Natural killer cell (primary cell): ENCODE measurements around the gene LAGE3. TPM values are rescaled to one million over a fixed set of nuclear protein-coding genes. Genes with fewer than 3 reads are reported as not detected.
A peak's percentile ranks its signal among the peaks of the same experiment; 100 is the strongest.

ENCODE experiments used
- ATAC-seq, 3 donors: fragments of 150-1000 bp in 2 of 3; fragments of 200-7000 bp in 1 of 3; cut with Tn5 transposase; 1 replicate in 1 of 3; 2 replicates in 2 of 3; pipeline ENCODE4 v1.10.0; 2021; ENCODE audit warnings: mild to moderate bottlenecking in 2 of 3, moderate library complexity in 2 of 3
- DNase-seq, 2 donors: peaks; one replicate each; pipeline versions ENCODE4 v3.0.0 to v3.0.0-alpha.2; 2013 to 2021; ENCODE audit warnings: mixed read lengths in 1 of 2
- H3K27ac ChIP-seq: one replicate; pipeline ENCODE4 v1.5.1; 2013; ENCODE audit warnings: mild to moderate bottlenecking, low read length
- H3K27me3 ChIP-seq: one replicate; pipeline ENCODE4 v1.6.1; 2013; ENCODE audit warnings: low read length; ENCODE audit not compliant: control insufficient read depth, insufficient read depth
- H3K36me3 ChIP-seq: one replicate; pipeline ENCODE4 v1.6.1; 2013; ENCODE audit warnings: low read length; ENCODE audit not compliant: control insufficient read depth, insufficient read depth
- H3K4me1 ChIP-seq: one replicate; pipeline ENCODE4 v1.6.1; 2013; ENCODE audit warnings: low read length; ENCODE audit not compliant: control insufficient read depth, insufficient read depth
- H3K4me3 ChIP-seq: one replicate; pipeline ENCODE4 v1.5.1; 2013; ENCODE audit warnings: low read length
- H3K9me3 ChIP-seq: one replicate; pipeline ENCODE4 v1.6.1; 2013; ENCODE audit warnings: low read length; ENCODE audit not compliant: control insufficient read depth, insufficient read depth
- H3K27ac Mint-ChIP-seq, 2 donors: one replicate each; pipeline ENCODE4 v1.8.0; 2022; ENCODE audit warnings: mild to moderate bottlenecking in 2 of 2, mixed read lengths in 2 of 2, moderate library complexity in 1 of 2
- H3K27me3 Mint-ChIP-seq, 2 donors: one replicate each; pipeline ENCODE4 v1.8.0; 2022; ENCODE audit warnings: low read depth in 2 of 2, mixed read lengths in 2 of 2
- H3K36me3 Mint-ChIP-seq: one replicate; pipeline ENCODE4 v1.8.0; 2022; ENCODE audit warnings: mixed read lengths
- H3K4me1 Mint-ChIP-seq, 2 donors: one replicate each; pipeline ENCODE4 v1.8.0; 2022; ENCODE audit warnings: mixed read lengths in 2 of 2
- H3K4me3 Mint-ChIP-seq: one replicate; pipeline ENCODE4 v1.8.0; 2022; ENCODE audit warnings: mild to moderate bottlenecking, moderate library complexity, mixed read lengths
- H3K9me3 Mint-ChIP-seq, 2 donors: one replicate each; pipeline ENCODE4 v1.8.0; 2022; ENCODE audit warnings: mixed read lengths in 2 of 2
- WGBS: methylation state at CpG from one replicate; pipeline ENCODE4 v1.1.7; 2013; ENCODE audit warnings: missing lambda C conversion rate; ENCODE audit not compliant: insufficient coverage; 5-methylcytosine and 5-hydroxymethylcytosine counted together
- intact Hi-C: fragments of 100-400 bp; cut with micrococcal nuclease; formaldehyde crosslinking; loops from one replicate; pipeline ENCODE4 v1.14.2; 2022
- total RNA-seq, 4 donors: library from RNA; stranded (reverse); fragments of 120-200 nt in 1 of 4; gene quantifications; one replicate each; pipeline versions ENCODE4 v1.2.3 to v1.2.4, GENCODE V29; 2013 to 2022
- TF ChIP-seq, protein P1 (sequence below): fragments of 200-600 bp; IDR thresholded peaks from one replicate; pipeline ENCODE4 v1.8.0; 2022; ENCODE audit warnings: antibody characterized with exemption

LAGE3 gene
- total RNA-seq, 3 donors from 2014 or later (not counting 1 experiment from before 2014, with no cell fraction given), result 10.8 to 12.5 (median 10.9) TPM

DNA sequence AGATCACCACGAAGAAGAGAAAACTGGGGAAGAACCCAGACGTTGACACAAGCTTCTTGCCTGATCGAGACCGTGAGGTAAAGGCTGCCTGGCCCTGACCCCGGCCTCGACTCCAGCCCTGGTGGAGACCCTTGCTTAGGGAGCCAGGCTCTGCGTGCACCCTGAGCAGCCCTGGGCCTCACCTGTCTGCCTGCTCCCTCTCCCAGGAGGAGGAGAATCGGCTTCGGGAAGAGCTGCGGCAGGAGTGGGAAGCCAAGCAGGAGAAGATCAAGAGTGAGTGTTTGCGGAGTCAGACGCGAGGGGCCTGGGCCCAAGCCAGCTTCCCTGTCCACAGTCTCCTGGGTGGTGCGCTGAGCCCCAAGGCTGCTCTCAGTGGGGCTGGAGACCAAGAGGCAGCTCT lies 30.6 kb downstream of the LAGE3 start:
- H3K4me3 ChIP-seq, result no peak overlapping the region
- no peak overlapping the region for H3K27ac ChIP-seq
- H3K27me3 ChIP-seq, result no peaks in the 10 kb centered on the region
- no peak for ATAC-seq
- TF ChIP-seq, protein P1, sequence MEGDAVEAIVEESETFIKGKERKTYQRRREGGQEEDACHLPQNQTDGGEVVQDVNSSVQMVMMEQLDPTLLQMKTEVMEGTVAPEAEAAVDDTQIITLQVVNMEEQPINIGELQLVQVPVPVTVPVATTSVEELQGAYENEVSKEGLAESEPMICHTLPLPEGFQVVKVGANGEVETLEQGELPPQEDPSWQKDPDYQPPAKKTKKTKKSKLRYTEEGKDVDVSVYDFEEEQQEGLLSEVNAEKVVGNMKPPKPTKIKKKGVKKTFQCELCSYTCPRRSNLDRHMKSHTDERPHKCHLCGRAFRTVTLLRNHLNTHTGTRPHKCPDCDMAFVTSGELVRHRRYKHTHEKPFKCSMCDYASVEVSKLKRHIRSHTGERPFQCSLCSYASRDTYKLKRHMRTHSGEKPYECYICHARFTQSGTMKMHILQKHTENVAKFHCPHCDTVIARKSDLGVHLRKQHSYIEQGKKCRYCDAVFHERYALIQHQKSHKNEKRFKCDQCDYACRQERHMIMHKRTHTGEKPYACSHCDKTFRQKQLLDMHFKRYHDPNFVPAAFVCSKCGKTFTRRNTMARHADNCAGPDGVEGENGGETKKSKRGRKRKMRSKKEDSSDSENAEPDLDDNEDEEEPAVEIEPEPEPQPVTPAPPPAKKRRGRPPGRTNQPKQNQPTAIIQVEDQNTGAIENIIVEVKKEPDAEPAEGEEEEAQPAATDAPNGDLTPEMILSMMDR, result no peak
- H3K4me1 ChIP-seq, result peaks cover 22% of the 10 kb centered on the region
- no peaks in the 10 kb centered on the region for H3K9me3 Mint-ChIP-seq
- intact Hi-C loops, result no loop called here
- no peaks in the 10 kb centered on the region for H3K9me3 ChIP-seq
- H3K4me1 Mint-ChIP-seq, result peaks cover 0 to 5% of the 10 kb centered on the region in 2 donors
- H3K4me3 Mint-ChIP-seq, result no peak overlapping the region
- 98% methylated on average over 14 of the region's 14 CpGs for WGBS
- no peak for DNase-seq
- no peaks in the 10 kb centered on the region for H3K27me3 Mint-ChIP-seq
- peaks cover 18% of the 10 kb centered on the region for H3K36me3 ChIP-seq
- H3K27ac Mint-ChIP-seq, result no peak overlapping the region
- H3K36me3 Mint-ChIP-seq, result no peaks in the 10 kb centered on the region

DNA sequence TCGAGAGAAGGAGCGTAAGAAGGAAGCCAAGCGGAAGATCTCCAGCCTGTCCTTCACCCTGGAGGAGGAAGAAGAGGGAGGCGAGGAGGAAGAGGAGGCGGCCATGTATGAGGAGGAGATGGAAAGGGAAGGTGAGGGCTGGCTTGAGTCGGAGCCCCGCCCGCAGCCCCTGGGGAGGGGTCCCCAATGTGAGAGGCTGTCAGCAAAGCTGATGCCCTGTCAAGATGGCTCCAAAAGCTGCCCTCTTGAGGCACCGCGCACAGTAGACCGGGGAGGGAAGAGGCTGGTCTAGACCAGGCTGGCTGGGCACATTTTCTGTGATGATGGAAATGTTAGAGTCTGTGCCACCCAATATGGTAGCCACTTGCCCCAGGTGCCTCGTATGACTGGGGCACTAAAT lies 32.7 kb downstream of the LAGE3 start:
- peaks cover 25% of the 10 kb centered on the region for H3K4me1 ChIP-seq
- H3K36me3 ChIP-seq, result peaks cover 25% of the 10 kb centered on the region
- no peak for DNase-seq
- 98% methylated on average over 12 of the region's 12 CpGs for WGBS
- no peaks in the 10 kb centered on the region for H3K27me3 Mint-ChIP-seq
- no peaks in the 10 kb centered on the region for H3K9me3 Mint-ChIP-seq
- TF ChIP-seq, protein P1, result no peak
- intact Hi-C loops, result no loop called here
- H3K4me1 Mint-ChIP-seq, result peaks cover 0 to 8% of the 10 kb centered on the region in 2 donors
- no peaks in the 10 kb centered on the region for H3K36me3 Mint-ChIP-seq
- no peaks in the 10 kb centered on the region for H3K27me3 ChIP-seq
- H3K27ac Mint-ChIP-seq, result peak overlapping the region in 1 of 2 donors; percentile 62
- H3K4me3 ChIP-seq, result no peak overlapping the region
- H3K27ac ChIP-seq, result no peak overlapping the region
- no peaks in the 10 kb centered on the region for H3K9me3 ChIP-seq
- no peak overlapping the region for H3K4me3 Mint-ChIP-seq
- no peak for ATAC-seq

DNA sequence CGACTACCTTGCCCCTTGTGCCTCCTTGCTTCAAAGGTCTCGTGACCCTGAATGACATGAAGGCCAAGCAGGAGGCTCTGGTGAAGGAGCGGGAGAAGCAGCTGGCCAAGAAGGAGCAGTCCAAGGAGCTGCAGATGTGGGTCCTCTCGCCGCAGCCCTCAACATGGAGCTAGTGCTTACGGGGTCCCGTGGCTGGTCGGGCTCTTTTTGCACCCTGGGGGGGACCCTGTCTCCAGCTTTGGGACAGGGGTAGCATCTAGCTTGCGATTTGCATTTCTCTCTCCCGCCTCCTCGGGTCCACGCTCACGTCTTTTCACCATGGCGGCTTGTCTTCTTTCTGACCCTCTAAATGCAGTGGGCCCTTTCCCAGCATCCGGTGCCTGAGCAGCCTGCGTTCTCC lies 33.3 kb downstream of the LAGE3 start:
- Histone ChIP-seq H3K9me3 (no peaks in the 10 kb centered on the region), H3K36me3 (peaks cover 27% of the 10 kb centered on the region), H3K27ac (no peak overlapping the region), H3K4me1 (peaks cover 25% of the 10 kb centered on the region), H3K27me3 (no peaks in the 10 kb centered on the region), H3K4me3 (no peak overlapping the region)
- TF ChIP-seq, protein P1, result no peak
- peaks cover 0 to 8% of the 10 kb centered on the region in 2 donors for H3K4me1 Mint-ChIP-seq
- H3K27ac Mint-ChIP-seq, result peak overlapping the region in 1 of 2 donors; percentile 62
- H3K27me3 Mint-ChIP-seq, result no peaks in the 10 kb centered on the region
- intact Hi-C loops, result no loop called here
- H3K9me3 Mint-ChIP-seq, result no peaks in the 10 kb centered on the region
- 98% methylated on average over 16 of the region's 16 CpGs for WGBS
- H3K4me3 Mint-ChIP-seq, result peak overlapping the region; percentile 40
- H3K36me3 Mint-ChIP-seq, result no peaks in the 10 kb centered on the region
- ATAC-seq (no peak), DNase-seq (no peak)

DNA sequence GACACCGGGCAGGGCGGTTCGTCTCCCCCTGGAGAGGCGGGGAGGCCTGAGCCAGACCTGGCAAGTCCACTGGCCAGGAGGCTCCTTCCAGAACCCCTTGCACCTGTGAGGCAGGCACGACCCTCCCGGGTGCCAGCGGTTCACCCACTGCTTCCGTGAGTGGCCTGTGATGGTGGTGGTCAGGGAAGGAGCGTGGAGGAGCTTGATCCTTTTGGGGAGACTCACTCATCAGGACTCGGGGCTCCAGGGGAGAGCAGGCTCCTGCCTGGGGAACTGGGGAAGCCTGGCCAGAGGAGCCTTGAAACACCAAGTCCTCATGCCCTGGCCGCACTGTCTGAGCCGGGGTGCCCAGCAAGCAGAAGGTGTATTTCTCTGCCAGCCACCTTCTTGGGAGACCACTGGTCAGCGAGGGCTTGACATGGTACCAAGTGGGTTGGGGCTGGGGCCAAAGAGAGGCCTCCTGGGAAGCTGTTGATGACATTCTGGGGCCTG lies 34.3 kb downstream of the LAGE3 start:
- H3K9me3 Mint-ChIP-seq, result no peaks in the 10 kb centered on the region
- H3K4me1 Mint-ChIP-seq, result peaks cover 0 to 8% of the 10 kb centered on the region in 2 donors
- peak overlapping the region; percentile 31 for H3K4me3 Mint-ChIP-seq
- TF ChIP-seq, protein P1, result no peak
- Histone ChIP-seq H3K4me3 (peak overlapping the region; percentile 56), H3K27ac (peak overlapping the region; percentile 65), H3K36me3 (peaks cover 21% of the 10 kb centered on the region), H3K9me3 (no peaks in the 10 kb centered on the region), H3K27me3 (no peaks in the 10 kb centered on the region), H3K4me1 (peaks cover 25% of the 10 kb centered on the region)
- intact Hi-C loops, result loop anchor here (5.0 kb wide), 1 partner anchor 48 kb away; the partner anchor contains the start of gene RPL10
- no peaks in the 10 kb centered on the region for H3K27me3 Mint-ChIP-seq
- ATAC-seq (no peak), DNase-seq (no peak)
- 79% methylated on average over 9 of the region's 13 CpGs for WGBS
- H3K27ac Mint-ChIP-seq, result no peak overlapping the region
- H3K36me3 Mint-ChIP-seq, result no peaks in the 10 kb centered on the region
